Left forelimb (tissue), 1 donor: ENCODE measurements around the gene KLF5.

ENCODE experiments used
- DNase-seq: peaks from one replicate; pipeline ENCODE4 v3.0.0-alpha.2; 2018; ENCODE audit warnings: low spot score

Gene KLF5

GRCh38 chr13:73059460-73060250 is 850 bp downstream of the KLF5 start:
- DNase-seq = peak; percentile 76

DNA sequence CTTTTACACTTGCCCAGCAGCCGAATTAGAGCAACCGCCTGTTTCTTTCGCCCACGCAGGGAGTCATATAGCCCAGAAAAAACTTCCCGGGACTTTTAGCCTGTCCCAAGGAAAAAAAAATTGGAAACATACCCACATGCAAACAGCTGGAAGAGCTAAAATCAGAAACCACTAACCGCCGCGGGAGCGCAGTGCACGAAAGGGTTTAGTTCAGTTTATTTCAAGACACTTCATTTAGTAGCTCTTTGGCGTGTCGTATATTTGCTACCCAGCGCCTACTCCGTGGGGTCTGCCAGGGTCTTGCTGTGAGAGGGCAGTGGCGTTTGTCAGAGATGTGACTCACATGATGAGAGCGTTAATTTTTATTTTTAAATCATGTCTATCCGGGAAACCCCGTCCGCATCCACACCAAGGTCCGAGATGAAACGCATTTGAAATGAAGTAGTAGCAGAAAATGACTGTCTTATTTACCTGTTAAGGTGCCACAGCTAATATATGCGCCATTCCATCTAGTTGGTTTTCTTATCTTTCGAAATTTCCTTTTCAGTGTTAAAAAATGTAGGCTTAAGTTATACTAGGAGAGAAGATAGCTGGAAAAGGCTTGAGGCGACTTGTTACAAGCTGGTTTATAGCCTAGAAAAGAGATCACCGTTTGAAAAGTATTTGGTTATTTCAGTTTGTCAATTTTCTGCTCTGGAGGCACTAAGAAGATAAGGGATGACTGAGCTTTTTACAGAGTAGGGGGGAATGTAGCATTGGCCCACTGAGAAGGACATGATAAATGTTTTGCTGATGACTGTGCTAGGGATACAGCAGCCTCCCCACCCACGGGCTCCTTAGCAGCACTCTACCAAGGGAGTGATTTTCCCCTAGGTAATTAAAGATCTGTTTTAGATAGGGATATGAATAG is 1.7 kb downstream of the KLF5 start:
- peak; percentile 69 for DNase-seq

- DNase-seq = no peak
Observed at GRCh38 chr13:73061473-73061872, 2.7 kb downstream of the KLF5 start.

GRCh38 chr13:73061876-73062275 is 3.1 kb downstream of the KLF5 start:
- DNase-seq = no peak

GRCh38 chr13:73062468-73062867 is 3.7 kb downstream of the KLF5 start:
- DNase-seq = no peak

GRCh38 chr13:73063166-73063565 is 4.4 kb downstream of the KLF5 start:
- DNase-seq = no peak

DNA sequence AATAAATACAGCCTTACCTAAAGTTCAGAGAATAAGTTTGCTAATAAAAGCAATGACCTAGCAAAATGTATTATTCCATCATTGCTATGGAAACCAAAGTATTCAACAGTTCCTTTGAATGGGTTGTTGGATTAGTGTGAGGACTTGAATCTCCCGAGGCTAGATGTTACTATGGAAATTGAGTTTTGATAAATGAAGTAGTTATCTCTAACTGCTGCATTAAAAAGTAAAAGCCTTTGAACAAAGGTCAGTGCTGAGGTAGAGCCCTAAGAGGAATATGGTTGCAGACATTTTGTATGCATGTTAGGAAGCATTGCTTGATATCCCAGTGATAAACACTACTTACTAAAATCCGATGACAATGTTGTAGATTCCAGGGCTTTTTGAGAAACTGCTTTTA is 6.2 kb downstream of the KLF5 start:
- DNase-seq = no peak

GRCh38 chr13:73065665-73066340 is 7.0 kb downstream of the KLF5 start:
- DNase-seq = no peak

GRCh38 chr13:73069206-73069805 is 10.5 kb downstream of the KLF5 start:
- no peak for DNase-seq

GRCh38 chr13:73070451-73071098 is 11.8 kb downstream of the KLF5 start:
- no peak for DNase-seq

GRCh38 chr13:73072239-73072900 is 13.6 kb downstream of the KLF5 start:
- no peak for DNase-seq

DNA sequence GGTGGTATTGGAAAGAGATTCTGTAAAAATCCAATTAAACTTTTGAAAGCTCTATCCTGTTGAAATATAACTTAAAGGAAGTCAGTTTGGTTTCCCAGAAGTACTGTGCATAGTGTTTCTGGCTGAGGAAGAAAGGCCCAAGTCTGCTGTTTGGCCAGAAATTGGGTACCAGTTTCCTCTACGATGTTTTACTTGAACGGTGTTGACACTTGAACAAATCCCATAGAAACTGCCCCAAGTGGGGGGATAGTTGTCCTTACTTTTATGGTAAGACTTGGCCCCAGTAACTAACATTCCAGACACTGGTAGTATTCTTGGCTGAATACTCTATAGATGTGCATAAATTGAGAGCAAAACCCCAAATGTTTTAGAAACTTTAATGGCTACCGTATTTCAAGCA is 14.2 kb downstream of the KLF5 start:
- no peak for DNase-seq

GRCh38 chr13:73074014-73074413 is 15.2 kb downstream of the KLF5 start:
- no peak for DNase-seq

GRCh38 chr13:73074926-73075325 is 16.1 kb downstream of the KLF5 start:
- DNase-seq = no peak

DNA sequence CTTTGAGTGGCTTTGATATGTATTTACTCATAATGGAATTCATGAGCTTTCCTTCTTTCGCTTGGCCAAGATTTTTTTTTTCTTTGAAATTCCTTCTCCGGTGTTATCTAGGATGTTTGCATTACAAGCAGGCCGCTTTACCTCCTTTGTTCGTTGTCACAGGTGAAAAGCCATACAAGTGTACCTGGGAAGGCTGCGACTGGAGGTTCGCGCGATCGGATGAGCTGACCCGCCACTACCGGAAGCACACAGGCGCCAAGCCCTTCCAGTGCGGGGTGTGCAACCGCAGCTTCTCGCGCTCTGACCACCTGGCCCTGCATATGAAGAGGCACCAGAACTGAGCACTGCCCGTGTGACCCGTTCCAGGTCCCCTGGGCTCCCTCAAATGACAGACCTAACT is 16.7 kb downstream of the KLF5 start:
- DNase-seq = no peak

- DNase-seq = no peak
Observed at GRCh38 chr13:73075954-73076353, 17.1 kb downstream of the KLF5 start.

GRCh38 chr13:73077865-73078264 is 19.1 kb downstream of the KLF5 start:
- DNase-seq = no peak

- no peak for DNase-seq
Observed at GRCh38 chr13:73079359-73079758, 20.6 kb downstream of the KLF5 start.

DNA sequence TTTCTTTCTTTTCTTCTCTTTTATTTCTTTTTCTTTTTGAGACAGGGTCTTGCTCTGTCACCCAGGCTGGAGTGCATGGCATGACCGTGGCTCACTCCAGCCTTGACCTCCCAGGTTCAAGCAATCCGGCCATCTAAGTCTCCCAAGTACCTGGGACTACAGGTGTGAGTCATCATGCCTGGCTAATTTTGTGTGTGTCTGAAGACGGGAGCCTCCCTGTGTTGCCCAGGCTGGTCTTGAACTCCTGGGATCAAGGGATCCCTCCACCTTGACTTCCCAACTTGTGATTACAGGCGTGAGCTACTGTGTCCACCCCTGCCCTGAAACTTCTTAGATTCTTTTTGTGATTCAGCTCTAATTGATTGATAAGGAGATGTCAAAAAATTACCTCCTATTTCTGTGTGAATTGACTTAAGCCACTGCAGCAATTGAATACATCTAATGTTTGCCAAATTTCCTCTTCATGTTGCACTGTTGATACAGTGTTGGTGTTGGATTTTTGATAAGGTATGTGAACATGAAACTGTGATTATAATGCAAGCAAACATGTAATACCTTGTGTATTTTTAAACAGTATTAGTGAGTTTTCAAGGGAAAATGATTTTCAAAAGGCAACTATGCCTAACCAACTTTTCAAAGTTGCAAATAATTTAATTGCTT is 22.6 kb downstream of the KLF5 start:
- DNase-seq = no peak

DNA sequence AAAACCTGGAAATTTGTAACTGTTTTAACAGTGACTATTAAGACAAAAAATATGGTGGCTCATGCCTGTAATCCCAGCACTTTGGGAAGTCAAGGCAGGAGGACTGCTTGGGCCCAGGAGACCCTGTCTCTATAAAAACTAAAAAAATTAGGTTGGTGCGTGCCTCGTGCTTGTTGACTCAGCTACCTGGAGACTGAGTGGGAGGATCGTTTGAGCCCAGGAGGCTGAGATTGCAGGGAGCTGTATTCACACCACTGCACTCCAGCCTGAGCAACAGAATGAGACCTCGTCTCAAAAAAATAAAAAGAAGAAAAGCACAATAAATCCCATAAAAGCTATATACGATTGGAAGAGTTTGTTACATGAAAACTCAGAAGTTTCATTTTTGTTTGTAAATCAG is 23.7 kb downstream of the KLF5 start:
- DNase-seq = no peak

GRCh38 chr13:73082895-73083294 is 24.1 kb downstream of the KLF5 start:
- no peak for DNase-seq
